Effector memory CD8-positive, alpha-beta T cell (primary cell): ENCODE data around the gene TAT.
"Not testable (repeated sequence)": the region's sequence is repeated elsewhere in the genome, so short reads cannot be mapped to it uniquely, and the experiment has no call there.

Source experiments
- ATAC-seq: fragments of 150-1000 bp; cut with Tn5 transposase; replicated peaks from 2 replicates; pipeline ENCODE4 v1.10.0; 2021; ENCODE audit warnings: mild to moderate bottlenecking, moderate library complexity
- DNase-seq, 3 experiments: peaks; one replicate each; pipeline ENCODE4 v3.0.0; 2021
- H3K27ac Mint-ChIP-seq, 2 donors: one replicate each; pipeline ENCODE4 v1.8.0; 2022; ENCODE audit warnings: mild to moderate bottlenecking in 2 of 2, mixed read lengths in 2 of 2, moderate library complexity in 2 of 2
- H3K27me3 Mint-ChIP-seq, 2 donors: one replicate each; pipeline ENCODE4 v1.8.0; 2022; ENCODE audit warnings: mixed read lengths in 2 of 2
- H3K36me3 Mint-ChIP-seq: one replicate; pipeline ENCODE4 v1.8.0; 2022; ENCODE audit warnings: mild to moderate bottlenecking, moderate library complexity, mixed read lengths; ENCODE audit not compliant: insufficient read depth
- H3K4me1 Mint-ChIP-seq, 2 donors: one replicate each; pipeline ENCODE4 v1.8.0; 2022; ENCODE audit warnings: low read depth in 2 of 2, mixed read lengths in 2 of 2
- H3K4me3 Mint-ChIP-seq, 2 donors: one replicate each; pipeline ENCODE4 v1.8.0; 2022; ENCODE audit warnings: mild to moderate bottlenecking in 2 of 2, mixed read lengths in 2 of 2, moderate library complexity in 2 of 2
- H3K9me3 Mint-ChIP-seq, 2 donors: one replicate each; pipeline ENCODE4 v1.8.0; 2022; ENCODE audit warnings: mixed read lengths in 2 of 2
- total RNA-seq, 9 experiments: gene quantifications; one replicate each; lab custom pipeline; 2026; lab: John Stamatoyannopoulos, UW

TAT gene
- 0 to 0.06 (median 0) reads per million in 9 experiments for total RNA-seq

DNA sequence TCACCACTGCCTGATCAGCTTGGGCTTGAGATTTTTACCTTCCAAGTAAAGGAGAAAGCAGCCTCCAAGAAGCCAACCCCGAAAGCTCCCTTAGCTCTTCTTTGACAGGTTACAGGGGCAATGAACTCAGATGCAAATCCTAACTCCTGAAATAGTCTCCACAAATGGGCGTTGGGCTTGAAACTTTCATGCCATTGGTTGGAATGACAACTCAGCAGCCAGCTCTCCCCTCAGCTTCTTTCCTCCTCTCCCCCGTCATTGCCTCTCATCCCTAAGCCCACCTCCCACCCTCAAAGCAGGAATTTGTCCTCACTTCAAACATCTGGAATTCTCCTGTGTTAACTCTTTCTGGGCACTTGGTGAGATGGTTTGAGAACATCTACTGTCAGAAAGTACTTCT is at the start of gene TAT:
Gene TAT (minus strand): TSS at position 122 of the 400 bp plus-strand sequence. CDS start 677 bp downstream, outside the sequence.
- no peak within 1 kb of the TSS for H3K4me3 Mint-ChIP-seq
- DNase-seq (no peak), ATAC-seq (no peak)
- no peak within 1 kb of the TSS for H3K27ac Mint-ChIP-seq
- no peaks in the 10 kb centered on the region for H3K9me3 Mint-ChIP-seq
- H3K4me1 Mint-ChIP-seq = no peaks in the 10 kb centered on the region
- H3K36me3 Mint-ChIP-seq = peaks cover 3% of the 10 kb centered on the region
- peaks cover 8 to 44% of the 10 kb centered on the region in 2 donors for H3K27me3 Mint-ChIP-seq

DNA sequence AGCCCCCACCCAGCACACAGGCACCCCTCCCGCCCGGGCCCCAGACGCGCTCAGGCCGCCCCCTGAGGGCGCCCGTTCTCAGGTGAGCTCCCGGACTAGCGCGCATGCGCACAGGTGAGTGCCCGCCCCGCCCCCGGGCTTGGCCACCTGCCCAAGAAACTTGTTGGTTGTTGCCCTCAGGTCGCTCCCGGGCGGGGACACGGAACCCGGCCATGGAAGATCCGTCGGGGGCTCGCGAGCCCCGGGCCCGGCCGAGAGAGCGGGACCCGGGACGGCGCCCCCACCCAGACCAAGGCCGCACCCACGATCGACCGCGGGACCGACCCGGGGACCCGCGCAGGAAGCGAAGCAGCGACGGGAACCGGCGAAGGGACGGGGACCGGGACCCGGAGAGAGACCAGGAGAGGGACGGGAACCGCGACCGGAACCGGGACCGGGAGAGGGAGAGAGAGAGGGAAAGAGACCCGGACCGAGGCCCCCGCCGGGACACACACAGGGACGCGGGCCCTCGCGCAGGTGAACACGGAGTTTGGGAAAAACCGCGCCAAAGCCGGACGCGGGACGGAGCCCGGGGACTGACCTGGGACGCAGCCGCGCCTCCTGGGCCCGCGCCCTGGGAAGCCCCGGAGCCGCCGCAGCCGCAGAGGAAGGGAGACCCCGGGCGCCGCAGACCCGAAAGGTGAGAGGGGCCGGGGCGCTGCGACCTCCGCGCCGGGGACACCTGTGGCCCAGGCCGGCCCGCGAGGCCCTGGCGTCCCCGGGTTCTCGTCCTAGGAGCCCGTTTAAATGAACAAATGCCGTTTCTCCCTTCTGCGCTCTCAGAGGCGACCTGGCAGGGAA is 49.3 kb upstream of the TAT start, which contains the start of gene MARVELD3:
Gene MARVELD3 (plus strand): TSS at position 167 of the 840 bp plus-strand sequence. CDS start 46 bp downstream, at position 213.
- H3K27me3 Mint-ChIP-seq = no peaks in the 10 kb centered on the region
- peak; percentile 20 for ATAC-seq
- peaks cover 0 to 8% of the 10 kb centered on the region in 2 donors for H3K4me1 Mint-ChIP-seq
- H3K9me3 Mint-ChIP-seq = no peaks in the 10 kb centered on the region
- DNase-seq = peak in 1 of 3 experiments; percentile 25
- H3K27ac Mint-ChIP-seq = no peak within 1 kb of the TSS
- H3K36me3 Mint-ChIP-seq = no peaks in the 10 kb centered on the region
- peak within 1 kb of the TSS; percentile 9 to 62 for H3K4me3 Mint-ChIP-seq

- peaks cover 0 to 9% of the 10 kb centered on the region in 2 donors for H3K4me1 Mint-ChIP-seq
- H3K36me3 Mint-ChIP-seq = no peaks in the 10 kb centered on the region
- DNase-seq = no peak
- H3K9me3 Mint-ChIP-seq = no peaks in the 10 kb centered on the region
- ATAC-seq = no peak
- peak overlapping the region in 1 of 2 donors; percentile 62 for H3K4me3 Mint-ChIP-seq
- no peaks in the 10 kb centered on the region for H3K27me3 Mint-ChIP-seq
- no peak overlapping the region for H3K27ac Mint-ChIP-seq
These were observed 48.4 kb upstream of the TAT start for GRCh38 chr16:71625113-71625850.

DNA sequence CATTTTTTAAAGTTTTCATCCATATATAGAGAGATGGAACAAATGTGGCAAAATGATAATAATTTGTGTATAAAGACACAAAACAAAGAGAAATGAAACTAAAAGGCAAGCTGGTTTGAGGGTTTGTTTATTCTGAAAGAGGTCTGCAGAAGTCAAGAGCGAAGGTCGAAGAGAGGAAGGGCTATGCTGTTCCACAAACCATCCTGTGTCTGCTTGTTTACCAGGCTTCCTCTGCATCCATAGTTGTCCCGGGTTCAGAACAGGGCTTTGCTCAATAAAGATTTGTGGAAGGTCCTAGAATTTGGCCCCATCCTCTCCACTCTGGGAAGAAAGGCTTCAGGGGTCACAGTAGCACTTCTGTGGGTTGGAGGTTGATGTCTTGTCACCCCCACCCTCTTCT is 46.7 kb upstream of the TAT start:
- no peak for DNase-seq
- Mint-ChIP-seq H3K36me3 (no peaks in the 10 kb centered on the region), H3K9me3 (no peaks in the 10 kb centered on the region), H3K27ac (no peak overlapping the region), H3K27me3 (no peaks in the 10 kb centered on the region), H3K4me1 (peaks cover 0 to 9% of the 10 kb centered on the region in 2 donors), H3K4me3 (no peak overlapping the region)
- no peak for ATAC-seq

GRCh38 chr16:71622088-71622487 is 45.2 kb upstream of the TAT start:
- ATAC-seq = peak; percentile 81

DNA sequence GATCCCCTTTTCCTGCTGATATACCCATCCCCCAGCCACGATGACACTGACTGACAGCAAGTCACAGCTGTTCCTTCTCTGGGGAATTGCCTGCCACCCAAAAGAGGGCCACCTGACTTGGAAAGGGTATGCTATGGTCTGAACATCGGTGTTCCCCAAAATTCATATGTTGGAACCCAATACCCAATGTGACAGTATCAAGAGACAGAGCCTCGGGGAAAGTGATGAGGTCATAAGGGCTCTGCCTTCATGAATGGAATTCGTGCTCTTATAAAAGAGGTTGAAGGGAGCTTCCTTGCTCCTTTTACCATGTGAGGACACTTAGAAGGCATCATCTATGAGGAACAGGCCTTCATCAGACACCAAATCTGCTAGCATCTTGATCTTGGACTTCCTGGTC is 41.5 kb upstream of the TAT start:
- Mint-ChIP-seq H3K4me3 (no peak overlapping the region), H3K27ac (no peak overlapping the region), H3K9me3 (no peaks in the 10 kb centered on the region), H3K27me3 (peaks cover 8 to 22% of the 10 kb centered on the region in 2 donors), H3K4me1 (peaks cover 0 to 8% of the 10 kb centered on the region in 2 donors), H3K36me3 (no peaks in the 10 kb centered on the region)
- DNase-seq (no peak), ATAC-seq (no peak)

More at GRCh38 chr16:71622088-71622487, 45.2 kb upstream of the TAT start:
- Mint-ChIP-seq H3K9me3 (no peaks in the 10 kb centered on the region), H3K36me3 (no peaks in the 10 kb centered on the region), H3K27ac (no peak overlapping the region), H3K4me1 (peaks cover 0 to 9% of the 10 kb centered on the region in 2 donors), H3K4me3 (peak overlapping the region; percentile 1 to 51), H3K27me3 (no peaks in the 10 kb centered on the region)
- DNase-seq = no peak

GRCh38 chr16:71614956-71615355 is 38.1 kb upstream of the TAT start:
- H3K27ac Mint-ChIP-seq, H3K4me1 Mint-ChIP-seq, ATAC-seq, H3K9me3 Mint-ChIP-seq, DNase-seq, H3K36me3 Mint-ChIP-seq, H3K4me3 Mint-ChIP-seq: not testable (repeated sequence)
- peaks cover 24 to 42% of the 10 kb centered on the region in 2 donors for H3K27me3 Mint-ChIP-seq

DNA sequence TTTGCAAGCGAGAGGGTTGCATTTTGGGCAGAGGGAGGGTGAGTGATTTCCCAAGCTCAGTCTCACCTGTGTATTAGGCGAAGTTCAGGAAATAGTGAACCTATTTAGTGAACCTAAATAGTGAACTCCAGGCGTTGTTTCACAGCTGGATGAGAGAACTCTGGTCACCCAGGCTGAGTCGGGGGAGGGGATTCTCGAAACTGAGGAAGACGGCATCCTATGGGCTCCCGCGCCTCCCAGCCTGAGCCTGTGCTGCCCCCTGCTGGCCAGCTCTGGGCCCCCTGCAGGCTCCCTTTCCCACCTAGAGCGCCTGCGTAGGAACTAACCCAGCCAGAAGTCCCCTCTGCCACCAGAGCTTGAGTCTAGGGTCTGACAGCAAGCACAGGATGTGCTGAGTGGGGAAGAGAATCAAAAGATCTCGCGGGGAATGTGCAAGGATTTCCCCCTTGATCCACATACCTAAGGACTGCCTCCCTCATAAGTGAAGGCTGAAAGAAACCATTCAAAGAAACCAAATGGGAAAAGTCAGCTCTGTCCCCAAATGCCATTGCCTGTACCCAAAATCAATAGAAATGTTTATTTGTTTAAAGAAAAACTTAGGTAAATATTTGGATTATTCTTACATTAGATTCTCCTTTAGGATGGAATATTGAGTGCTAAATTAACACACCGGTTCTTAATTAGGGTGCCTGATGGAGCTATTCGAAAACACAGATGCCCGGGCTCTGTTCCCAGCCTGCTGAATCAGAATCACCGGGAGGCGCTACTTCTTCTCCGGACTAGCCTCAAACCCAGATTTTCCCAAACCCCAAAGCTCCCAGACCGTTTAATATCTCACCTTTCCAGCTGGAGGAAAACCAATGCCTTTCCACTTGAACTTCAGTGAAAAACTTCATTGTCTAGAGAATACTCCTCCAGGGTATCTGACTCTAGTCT is 34.3 kb upstream of the TAT start:
- no peaks in the 10 kb centered on the region for H3K36me3 Mint-ChIP-seq
- no peak overlapping the region for H3K27ac Mint-ChIP-seq
- H3K4me1 Mint-ChIP-seq = no peaks in the 10 kb centered on the region
- ATAC-seq = peak; percentile 98
- DNase-seq = peak; percentile 72 to 76 (median 73)
- H3K4me3 Mint-ChIP-seq = no peak overlapping the region
- peaks cover 24 to 49% of the 10 kb centered on the region in 2 donors for H3K27me3 Mint-ChIP-seq
- H3K9me3 Mint-ChIP-seq = no peaks in the 10 kb centered on the region

DNA sequence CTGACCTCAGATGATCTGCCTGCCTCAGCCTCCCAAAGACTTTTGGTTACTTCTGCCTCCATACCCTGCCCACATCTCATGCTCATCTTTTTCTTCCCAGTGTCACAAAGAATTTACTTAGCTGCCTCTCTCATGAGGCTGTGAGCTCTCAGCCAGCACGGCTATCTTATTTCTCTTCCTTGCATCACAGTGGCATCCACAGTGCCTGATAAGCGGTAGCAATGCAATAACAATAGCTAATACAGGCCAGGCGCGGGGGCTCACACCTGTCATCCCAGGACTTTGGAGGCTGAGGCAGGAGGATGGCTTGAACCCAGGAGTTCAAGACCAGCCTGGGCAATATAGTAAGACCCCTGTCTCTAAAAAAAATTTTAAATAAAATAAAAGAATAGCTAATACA is 33.6 kb upstream of the TAT start:
- DNase-seq = no peak
- Mint-ChIP-seq H3K4me3 (no peak overlapping the region), H3K36me3 (no peaks in the 10 kb centered on the region), H3K4me1 (no peaks in the 10 kb centered on the region), H3K9me3 (no peaks in the 10 kb centered on the region), H3K27me3 (peaks cover 24 to 42% of the 10 kb centered on the region in 2 donors), H3K27ac (no peak overlapping the region)
- ATAC-seq = no peak

- DNase-seq (no peak), ATAC-seq (no peak)
- H3K27me3 Mint-ChIP-seq = peaks cover 19 to 28% of the 10 kb centered on the region in 2 donors
- no peaks in the 10 kb centered on the region for H3K9me3 Mint-ChIP-seq
- no peaks in the 10 kb centered on the region for H3K4me1 Mint-ChIP-seq
- H3K36me3 Mint-ChIP-seq = no peaks in the 10 kb centered on the region
- H3K4me3 Mint-ChIP-seq = no peak overlapping the region
- no peak overlapping the region for H3K27ac Mint-ChIP-seq
These were observed 32.2 kb upstream of the TAT start for GRCh38 chr16:71609066-71609465.

- no peaks in the 10 kb centered on the region for H3K4me1 Mint-ChIP-seq
- H3K4me3 Mint-ChIP-seq = no peak overlapping the region
- H3K9me3 Mint-ChIP-seq = no peaks in the 10 kb centered on the region
- H3K27me3 Mint-ChIP-seq = peaks cover 35 to 37% of the 10 kb centered on the region in 2 donors
- DNase-seq (no peak), ATAC-seq (no peak)
- no peak overlapping the region for H3K27ac Mint-ChIP-seq
- H3K36me3 Mint-ChIP-seq = peaks cover 4% of the 10 kb centered on the region
These were observed 23.9 kb upstream of the TAT start for GRCh38 chr16:71600822-71601221.

DNA sequence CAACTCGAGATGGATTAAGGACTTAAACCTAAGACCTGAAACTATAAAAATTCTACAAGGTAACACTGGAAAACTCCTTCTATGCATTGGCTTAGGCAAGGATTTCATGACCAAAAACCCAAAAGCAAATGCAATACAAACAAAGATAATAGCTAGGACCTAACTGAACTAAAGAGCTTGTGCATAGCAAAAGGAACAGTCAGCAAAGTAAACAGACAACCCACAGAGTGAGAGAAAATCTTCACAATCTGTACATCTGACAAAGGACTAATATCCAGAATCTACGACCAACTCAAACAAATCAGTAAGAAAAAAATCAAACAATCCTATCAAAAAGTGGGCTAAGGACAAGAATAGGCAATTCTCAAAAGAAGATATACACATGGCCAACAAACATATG is 21.5 kb upstream of the TAT start:
- ATAC-seq, H3K4me1 Mint-ChIP-seq, H3K4me3 Mint-ChIP-seq, DNase-seq, H3K36me3 Mint-ChIP-seq, H3K27ac Mint-ChIP-seq, H3K9me3 Mint-ChIP-seq: not testable (repeated sequence)
- H3K27me3 Mint-ChIP-seq = peaks cover 44 to 53% of the 10 kb centered on the region in 2 donors
